SJCRH30 (cell line): ENCODE results near the gene ARL15. TPM values are rescaled to one million over a fixed set of nuclear protein-coding genes. Genes with fewer than 3 reads are reported as not detected.

Source experiments
- DNase-seq, 2 experiments: peaks; one replicate each; pipeline ENCODE4 v3.0.0-alpha.2; 2015 to 2020
- H3K27ac ChIP-seq: fragments of 250-450 bp; sonication (Bioruptor Pico); 2 replicates; pipeline ENCODE4 v1.5.1; 2020; ENCODE audit warnings: mild to moderate bottlenecking, moderate library complexity
- H3K27me3 ChIP-seq: fragments of 250-450 bp; sonication (Bioruptor Pico); 2 replicates; pipeline ENCODE4 v1.5.1; 2020; ENCODE audit warnings: mild to moderate bottlenecking, moderate library complexity
- H3K36me3 ChIP-seq: fragments of 250-450 bp; sonication (Bioruptor Pico); 2 replicates; pipeline ENCODE4 v1.5.1; 2020; ENCODE audit warnings: mild to moderate bottlenecking, moderate library complexity
- H3K4me1 ChIP-seq: fragments of 250-450 bp; sonication (Bioruptor Pico); 2 replicates; pipeline ENCODE4 v1.5.1; 2020; ENCODE audit warnings: mild to moderate bottlenecking, moderate library complexity
- H3K4me3 ChIP-seq: fragments of 250-450 bp; sonication (Bioruptor Pico); 2 replicates; pipeline ENCODE4 v1.5.1; 2020; ENCODE audit warnings: mild to moderate bottlenecking, moderate library complexity
- H3K9me3 ChIP-seq: fragments of 250-450 bp; sonication (Bioruptor Pico); replicated peaks from 2 replicates; pipeline ENCODE4 v1.5.1; 2020; ENCODE audit warnings: mild to moderate bottlenecking, moderate library complexity
- total RNA-seq: library from RNA; depleted of rRNA; stranded (reverse); fragments of >200 nt; shearing (Covaris generic); gene quantifications from 2 replicates; pipeline ENCODE4 v1.2.3, GENCODE V29; 2014

Gene ARL15
- total RNA-seq, 1 experiment from 2014 or later = 21.5 TPM

GRCh38 chr5:54259090-54259489, 51.3 kb downstream of the ARL15 start:
- Histone ChIP-seq H3K27ac (no peak overlapping the region), H3K4me1 (no peaks in the 10 kb centered on the region), H3K36me3 (no peaks in the 10 kb centered on the region), H3K27me3 (no peaks in the 10 kb centered on the region), H3K4me3 (no peak overlapping the region), H3K9me3 (no peaks in the 10 kb centered on the region)
- no peak for DNase-seq

- H3K4me1 ChIP-seq = no peaks in the 10 kb centered on the region
- H3K4me3 ChIP-seq = no peak overlapping the region
- no peak for DNase-seq
- no peak overlapping the region for H3K27ac ChIP-seq
- no peaks in the 10 kb centered on the region for H3K36me3 ChIP-seq
- H3K27me3 ChIP-seq = no peaks in the 10 kb centered on the region
- no peaks in the 10 kb centered on the region for H3K9me3 ChIP-seq
Measured at GRCh38 chr5:54257366-54258118, 52.8 kb downstream of the ARL15 start.

- Histone ChIP-seq H3K4me3 (no peak overlapping the region), H3K27me3 (no peaks in the 10 kb centered on the region), H3K27ac (no peak overlapping the region), H3K9me3 (no peaks in the 10 kb centered on the region), H3K36me3 (no peaks in the 10 kb centered on the region), H3K4me1 (no peaks in the 10 kb centered on the region; the same call in 1 of the 2 replicates)
- no peak for DNase-seq
Measured at GRCh38 chr5:54254482-54255198, 55.7 kb downstream of the ARL15 start.

- H3K27me3 ChIP-seq = no peaks in the 10 kb centered on the region
- H3K4me1 ChIP-seq = peaks cover 3% of the 10 kb centered on the region; the same call in 1 of the 2 replicates
- no peaks in the 10 kb centered on the region for H3K9me3 ChIP-seq
- peak in 1 of 2 experiments; percentile 28 for DNase-seq
- no peak overlapping the region for H3K4me3 ChIP-seq
- no peaks in the 10 kb centered on the region for H3K36me3 ChIP-seq
- no peak overlapping the region for H3K27ac ChIP-seq
Measured at GRCh38 chr5:54251981-54252380, 58.4 kb downstream of the ARL15 start.

GRCh38 chr5:54249210-54250028, 61.0 kb downstream of the ARL15 start:
- H3K4me1 ChIP-seq = peaks cover 3% of the 10 kb centered on the region; the same call in 1 of the 2 replicates
- no peaks in the 10 kb centered on the region for H3K36me3 ChIP-seq
- H3K9me3 ChIP-seq = no peaks in the 10 kb centered on the region
- H3K4me3 ChIP-seq = no peak overlapping the region
- DNase-seq = peak; percentile 31 to 57
- H3K27me3 ChIP-seq = no peaks in the 10 kb centered on the region
- no peak overlapping the region for H3K27ac ChIP-seq

- Histone ChIP-seq H3K4me3 (no peak overlapping the region), H3K9me3 (no peaks in the 10 kb centered on the region), H3K4me1 (peaks cover 3% of the 10 kb centered on the region; the same call in 1 of the 2 replicates), H3K27me3 (no peaks in the 10 kb centered on the region), H3K36me3 (no peaks in the 10 kb centered on the region), H3K27ac (no peak overlapping the region)
- DNase-seq = no peak
Measured at GRCh38 chr5:54247226-54247625, 63.1 kb downstream of the ARL15 start.

- H3K27ac ChIP-seq = no peak overlapping the region
- no peaks in the 10 kb centered on the region for H3K27me3 ChIP-seq
- H3K9me3 ChIP-seq = no peaks in the 10 kb centered on the region
- H3K36me3 ChIP-seq = no peaks in the 10 kb centered on the region
- DNase-seq = peak; percentile 30 to 64
- no peak overlapping the region for H3K4me3 ChIP-seq
- no peaks in the 10 kb centered on the region for H3K4me1 ChIP-seq
Measured at GRCh38 chr5:54243483-54244080, 66.8 kb downstream of the ARL15 start.

GRCh38 chr5:54242297-54242696, 68.1 kb downstream of the ARL15 start:
- Histone ChIP-seq H3K4me3 (no peak overlapping the region), H3K4me1 (no peaks in the 10 kb centered on the region)
- DNase-seq = no peak

GRCh38 chr5:54234304-54234933, 76.0 kb downstream of the ARL15 start:
- no peak overlapping the region for H3K27ac ChIP-seq
- no peak overlapping the region for H3K4me3 ChIP-seq
- H3K36me3 ChIP-seq = no peaks in the 10 kb centered on the region
- no peaks in the 10 kb centered on the region for H3K9me3 ChIP-seq
- no peaks in the 10 kb centered on the region; the same call in 1 of the 2 replicates for H3K4me1 ChIP-seq
- DNase-seq = peak in 1 of 2 experiments; percentile 50
- no peaks in the 10 kb centered on the region for H3K27me3 ChIP-seq

More at GRCh38 chr5:54242297-54242696, 68.1 kb downstream of the ARL15 start:
- H3K9me3 ChIP-seq = no peaks in the 10 kb centered on the region
- no peak overlapping the region for H3K27ac ChIP-seq
- H3K27me3 ChIP-seq = no peaks in the 10 kb centered on the region
- H3K36me3 ChIP-seq = no peaks in the 10 kb centered on the region

GRCh38 chr5:54230936-54231685, 79.3 kb downstream of the ARL15 start:
- H3K9me3 ChIP-seq = no peaks in the 10 kb centered on the region

GRCh38 chr5:54229041-54229780, 81.2 kb downstream of the ARL15 start:
- DNase-seq = peak; percentile 57 to 81
- Histone ChIP-seq H3K4me3 (no peak overlapping the region), H3K27ac (no peak overlapping the region), H3K36me3 (no peaks in the 10 kb centered on the region), H3K4me1 (no peaks in the 10 kb centered on the region; the same call in 1 of the 2 replicates), H3K9me3 (no peaks in the 10 kb centered on the region; the same call in 1 of the 2 replicates), H3K27me3 (no peaks in the 10 kb centered on the region)

More at GRCh38 chr5:54230936-54231685, 79.3 kb downstream of the ARL15 start:
- Histone ChIP-seq H3K4me1 (no peaks in the 10 kb centered on the region; the same call in 1 of the 2 replicates), H3K4me3 (no peak overlapping the region), H3K27me3 (no peaks in the 10 kb centered on the region), H3K36me3 (no peaks in the 10 kb centered on the region), H3K27ac (no peak overlapping the region)
- no peak for DNase-seq

GRCh38 chr5:54227759-54228158, 82.6 kb downstream of the ARL15 start:
- DNase-seq = no peak
- Histone ChIP-seq H3K36me3 (no peaks in the 10 kb centered on the region), H3K27ac (no peak overlapping the region), H3K27me3 (no peaks in the 10 kb centered on the region), H3K4me3 (no peak overlapping the region), H3K9me3 (no peaks in the 10 kb centered on the region; the same call in 1 of the 2 replicates), H3K4me1 (no peaks in the 10 kb centered on the region; the same call in 1 of the 2 replicates)

- Histone ChIP-seq H3K9me3 (no peaks in the 10 kb centered on the region; the same call in 1 of the 2 replicates), H3K27me3 (no peaks in the 10 kb centered on the region), H3K4me1 (no peaks in the 10 kb centered on the region; the same call in 1 of the 2 replicates), H3K36me3 (no peaks in the 10 kb centered on the region), H3K27ac (no peak overlapping the region), H3K4me3 (no peak overlapping the region)
- no peak for DNase-seq
Measured at GRCh38 chr5:54227109-54227508, 83.3 kb downstream of the ARL15 start.
